Cardiac muscle cell (in vitro differentiated cells and primary cell): ENCODE data around the gene INHA. TPM values are rescaled to one million over a fixed set of nuclear protein-coding genes. Genes with fewer than 3 reads are reported as not detected.
A peak's percentile ranks its signal among the peaks of the same experiment; 100 is the strongest.

Experiments used
- DNase-seq, 2 donors: peaks; one replicate each; pipeline versions ENCODE4 v3.0.0 to v3.0.0-alpha.2; 2010 to 2017; ENCODE audit warnings: low read depth in 1 of 2, low spot score in 1 of 2
- H3K27ac ChIP-seq: fragments of 200-600 bp; sonication (generic); 2 replicates; pipeline ENCODE4 v1.5.1; 2016
- H3K27me3 ChIP-seq: fragments of 200-600 bp; sonication (generic); 2 replicates; pipeline ENCODE4 v1.6.0; 2016; ENCODE audit warnings: control low read depth
- H3K36me3 ChIP-seq: fragments of 200-600 bp; sonication (generic); 2 replicates; pipeline ENCODE4 v1.5.1; 2016; ENCODE audit warnings: control low read depth
- H3K4me1 ChIP-seq: fragments of 200-600 bp; sonication (generic); 2 replicates; pipeline ENCODE4 v1.8.1; 2017; ENCODE audit warnings: low read depth, mild to moderate bottlenecking, mixed run types
- H3K4me3 ChIP-seq: fragments of 200-600 bp; sonication (generic); 2 replicates; pipeline ENCODE4 v1.5.1; 2016; ENCODE audit warnings: mild to moderate bottlenecking
- H3K9me3 ChIP-seq: fragments of 200-600 bp; sonication (generic); 2 replicates; pipeline ENCODE4 v1.5.1; 2017; ENCODE audit warnings: low read depth, mild to moderate bottlenecking, control low read depth
- CTCF ChIP-seq: IDR thresholded peaks from 2 replicates; pipeline ENCODE4 v1.5.1; 2012; ENCODE audit warnings: low read depth, mild to moderate bottlenecking, low read length
- polyA plus RNA-seq: library from polyadenylated mRNA; unstranded; fragments of >200 nt; fragmentation: Nextera tagmentation; extraction: Ambion mirVana; gene quantifications from 2 replicates; pipeline ENCODE4 v1.2.1, GENCODE V29; 2016
- total RNA-seq: library from RNA; depleted of rRNA; stranded (reverse); fragments of >200 nt; gene quantifications from 2 replicates; pipeline ENCODE4 v1.2.3, GENCODE V29; 2016

INHA gene
- total and polyA plus RNA-seq, 2 experiments from 2014 or later, result 11.4 to 39.1 TPM

DNA sequence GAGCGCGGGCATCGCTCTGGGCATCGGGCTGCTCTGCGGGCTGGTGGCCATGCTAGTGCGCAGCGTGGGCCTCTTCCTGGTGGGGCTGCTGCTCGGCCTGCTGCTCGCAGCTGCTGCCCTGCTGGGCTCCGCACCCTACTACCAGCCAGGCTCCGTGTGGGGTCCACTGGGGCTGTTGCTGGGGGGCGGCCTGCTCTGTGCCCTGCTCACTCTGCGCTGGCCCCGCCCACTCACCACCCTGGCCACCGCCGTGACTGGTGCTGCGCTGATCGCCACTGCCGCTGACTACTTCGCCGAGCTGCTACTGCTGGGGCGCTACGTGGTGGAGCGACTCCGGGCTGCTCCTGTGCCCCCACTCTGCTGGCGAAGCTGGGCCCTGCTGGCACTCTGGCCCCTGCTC lies 24.5 kb upstream of the INHA start:
- DNase-seq, result no peak
- H3K27me3 ChIP-seq, result no peaks in the 10 kb centered on the region
- TF ChIP-seq CTCF, result no peak

GRCh38 chr2:219548990-219549389 lies 23.1 kb upstream of the INHA start:
- no peaks in the 10 kb centered on the region for H3K9me3 ChIP-seq
- no peak overlapping the region for H3K4me3 ChIP-seq
- no peak for TF ChIP-seq CTCF
- DNase-seq, result no peak
- H3K27ac ChIP-seq, result no peak overlapping the region
- H3K4me1 ChIP-seq, result peaks cover 3% of the 10 kb centered on the region
- no peaks in the 10 kb centered on the region for H3K27me3 ChIP-seq
- peaks cover under 1% of the 10 kb centered on the region for H3K36me3 ChIP-seq

More for the DNA sequence above, 24.5 kb upstream of the INHA start:
- Histone ChIP-seq H3K9me3 (no peaks in the 10 kb centered on the region), H3K4me3 (no peak overlapping the region), H3K4me1 (peaks cover 3% of the 10 kb centered on the region), H3K27ac (no peak overlapping the region), H3K36me3 (no peaks in the 10 kb centered on the region)

- Histone ChIP-seq H3K4me1 (peaks cover 3% of the 10 kb centered on the region), H3K9me3 (no peaks in the 10 kb centered on the region), H3K27ac (no peak overlapping the region), H3K4me3 (no peak overlapping the region), H3K27me3 (no peaks in the 10 kb centered on the region), H3K36me3 (peaks cover 3% of the 10 kb centered on the region)
- no peak for TF ChIP-seq CTCF
- no peak for DNase-seq
These were observed 22.5 kb upstream of the INHA start for GRCh38 chr2:219549619-219550018.

DNA sequence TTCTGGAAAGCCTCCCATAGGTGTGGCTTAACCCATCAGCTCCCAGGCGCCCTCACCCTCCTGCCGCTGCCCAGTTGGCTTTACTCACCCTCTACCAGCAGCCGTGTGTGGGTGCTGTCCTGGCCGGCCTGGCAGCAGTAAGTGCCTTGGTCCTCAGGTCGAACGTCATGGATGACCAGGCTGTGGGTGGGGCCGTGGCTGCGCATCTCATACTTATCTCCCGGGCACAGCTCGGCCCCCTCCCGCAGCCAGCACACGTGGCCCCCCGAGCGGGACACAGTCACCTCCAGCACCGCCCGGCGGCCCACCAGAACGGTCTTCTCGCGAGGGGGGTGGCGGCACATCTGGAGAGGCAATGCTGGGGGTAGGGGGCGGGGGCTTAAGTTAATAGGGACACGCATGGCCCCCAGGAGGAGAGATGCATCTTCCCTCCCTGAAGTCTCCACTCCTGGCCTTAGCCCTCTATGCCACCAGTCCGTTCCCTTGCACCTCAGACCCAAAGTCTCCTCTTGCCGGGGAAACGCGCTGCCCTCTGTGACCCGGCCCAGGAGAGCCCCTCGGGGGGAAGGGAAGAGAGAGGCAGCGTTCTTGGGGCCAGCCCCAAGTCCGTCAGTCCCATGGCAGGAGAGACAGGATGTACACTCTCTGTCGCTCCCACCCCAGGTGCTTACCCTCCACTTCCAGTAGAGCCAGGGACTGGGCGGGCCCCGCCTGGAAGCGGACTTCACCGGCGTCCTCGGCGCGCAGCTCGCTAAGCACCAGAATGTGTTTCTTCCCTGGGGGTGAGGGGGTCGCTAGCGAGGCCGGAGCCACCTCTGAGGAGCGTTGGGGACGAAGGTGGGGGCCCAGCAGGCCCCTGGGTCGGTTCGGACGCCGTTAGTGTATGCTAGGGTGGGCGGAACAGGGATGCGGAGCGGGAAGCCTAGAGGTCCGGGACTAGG lies 20.4 kb upstream of the INHA start:
- no peak overlapping the region for H3K27ac ChIP-seq
- TF ChIP-seq CTCF, result no peak
- DNase-seq, result peak in 1 of 2 donors; percentile 55

GRCh38 chr2:219552382-219553167 lies 19.5 kb upstream of the INHA start:
- no peaks in the 10 kb centered on the region for H3K9me3 ChIP-seq
- no peak overlapping the region for H3K27ac ChIP-seq
- peaks cover 21% of the 10 kb centered on the region for H3K36me3 ChIP-seq
- H3K4me3 ChIP-seq, result peak overlapping the region; percentile 47
- H3K4me1 ChIP-seq, result peaks cover 3% of the 10 kb centered on the region
- H3K27me3 ChIP-seq, result no peaks in the 10 kb centered on the region
- no peak for TF ChIP-seq CTCF
- peak; percentile 90 to 94 for DNase-seq

More for the DNA sequence above, 20.4 kb upstream of the INHA start:
- peaks cover 3% of the 10 kb centered on the region for H3K4me1 ChIP-seq
- H3K4me3 ChIP-seq, result peak overlapping the region; percentile 47
- H3K36me3 ChIP-seq, result peaks cover 18% of the 10 kb centered on the region
- H3K27me3 ChIP-seq, result no peaks in the 10 kb centered on the region
- H3K9me3 ChIP-seq, result no peaks in the 10 kb centered on the region
